MM.1S (cell line): ENCODE measurements around the gene SECTM1.

Source experiments
- DNase-seq: peaks from one replicate; pipeline ENCODE4 v3.0.0-alpha.2; 2015
- H2AFZ ChIP-seq: fragments of 300-600 bp; sonication (generic); 2 replicates; pipeline ENCODE4 v1.6.0; 2016; ENCODE audit warnings: antibody characterized with exemption, low read length
- H3F3A ChIP-seq: fragments of 300-600 bp; sonication (generic); 2 replicates; pipeline ENCODE4 v1.6.1; 2016; ENCODE audit warnings: mild to moderate bottlenecking, antibody characterized with exemption, low read length, moderate library complexity, mixed read lengths; ENCODE audit not compliant: insufficient read depth
- H3K27ac ChIP-seq: fragments of 300-600 bp; sonication (generic); 2 replicates; pipeline ENCODE4 v1.5.1; 2016; ENCODE audit warnings: mild to moderate bottlenecking, low read length
- H3K27me3 ChIP-seq: fragments of 300-600 bp; sonication (generic); replicated peaks from 2 replicates; pipeline ENCODE4 v1.6.0; 2016; ENCODE audit warnings: low read length; ENCODE audit not compliant: insufficient read depth
- H3K36me3 ChIP-seq: fragments of 300-600 bp; sonication (generic); replicated peaks from 2 replicates; pipeline ENCODE4 v1.6.1; 2016; ENCODE audit warnings: mild to moderate bottlenecking, low read length, mixed read lengths; ENCODE audit not compliant: insufficient read depth
- H3K4me1 ChIP-seq: fragments of 300-600 bp; sonication (generic); 2 replicates; pipeline ENCODE4 v1.6.1; 2016; ENCODE audit warnings: low read length, mixed read lengths
- H3K4me2 ChIP-seq: fragments of 300-600 bp; sonication (generic); 2 replicates; pipeline ENCODE4 v1.6.0; 2016; ENCODE audit warnings: low read depth, low read length
- H3K4me3 ChIP-seq: fragments of 300-600 bp; sonication (generic); 2 replicates; pipeline ENCODE4 v1.5.1; 2016; ENCODE audit warnings: low read length, mixed read lengths
- H3K79me2 ChIP-seq: fragments of 300-600 bp; sonication (generic); 2 replicates; pipeline ENCODE4 v1.6.1; 2016; ENCODE audit warnings: mixed run types, low read length, mixed read lengths
- H3K9ac ChIP-seq: fragments of 300-600 bp; sonication (generic); 2 replicates; pipeline ENCODE4 v1.6.1; 2016; ENCODE audit warnings: low read length, mixed read lengths
- H3K9me2 ChIP-seq: fragments of 300-600 bp; sonication (generic); replicated peaks from 2 replicates; pipeline ENCODE4 v1.6.1; 2016; ENCODE audit warnings: mild to moderate bottlenecking, low read length, mixed read lengths; ENCODE audit not compliant: insufficient read depth
- H3K9me3 ChIP-seq: fragments of 300-600 bp; sonication (generic); replicated peaks from 2 replicates; pipeline ENCODE4 v1.6.1; 2016; ENCODE audit warnings: mild to moderate bottlenecking, low read length, mixed read lengths; ENCODE audit not compliant: insufficient read depth
- H4K20me1 ChIP-seq: fragments of 300-600 bp; sonication (generic); 2 replicates; pipeline ENCODE4 v1.6.1; 2016; ENCODE audit warnings: mild to moderate bottlenecking, low read length, moderate library complexity, mixed read lengths; ENCODE audit not compliant: insufficient read depth
- CTCF ChIP-seq: fragments of 300-600 bp; sonication (generic); IDR thresholded peaks from 2 replicates; pipeline ENCODE4 v1.5.1; 2016; ENCODE audit warnings: antibody characterized with exemption, low read length, mixed read lengths
- EZH2 ChIP-seq: fragments of 300-600 bp; sonication (generic); optimal IDR thresholded peaks from 2 replicates; pipeline ENCODE3; 2017; ENCODE audit warnings: low read depth, mild to moderate bottlenecking, antibody characterized with exemption, low read length, mixed read lengths
- EZH2phosphoT487 ChIP-seq: fragments of 300-600 bp; sonication (generic); IDR thresholded peaks from 2 replicates; pipeline ENCODE4 v1.6.1; 2018; ENCODE audit warnings: antibody characterized with exemption, low read length

SECTM1 gene

GRCh38 chr17:82295472-82295814, 38.1 kb downstream of the SECTM1 start:
- Histone ChIP-seq H3K9me2 (no peaks in the 10 kb centered on the region), H3K79me2 (no peaks in the 10 kb centered on the region), H3K36me3 (no peaks in the 10 kb centered on the region), H4K20me1 (no peaks in the 10 kb centered on the region), H3K4me2 (no peak overlapping the region), H3K9me3 (no peaks in the 10 kb centered on the region), H3F3A (peaks cover 49% of the 10 kb centered on the region), H3K27ac (no peak overlapping the region), H3K27me3 (no peaks in the 10 kb centered on the region), H3K9ac (no peak overlapping the region), H3K4me3 (no peak overlapping the region), H2AFZ (no peak overlapping the region), H3K4me1 (peaks cover 17% of the 10 kb centered on the region)
- TF ChIP-seq CTCF (no peak), EZH2 (no peak), EZH2phosphoT487 (no peak)
- DNase-seq: no peak

- Histone ChIP-seq H3K36me3 (no peaks in the 10 kb centered on the region), H3K9me3 (no peaks in the 10 kb centered on the region), H3K4me1 (peaks cover 17% of the 10 kb centered on the region), H3F3A (peaks cover 47% of the 10 kb centered on the region), H3K27ac (no peak overlapping the region), H3K4me3 (no peak overlapping the region), H3K27me3 (no peaks in the 10 kb centered on the region), H3K4me2 (no peak overlapping the region), H3K9me2 (no peaks in the 10 kb centered on the region), H2AFZ (no peak overlapping the region), H3K9ac (no peak overlapping the region), H4K20me1 (no peaks in the 10 kb centered on the region), H3K79me2 (no peaks in the 10 kb centered on the region)
- no peak for TF ChIP-seq EZH2phosphoT487
- TF ChIP-seq EZH2: no peak
- TF ChIP-seq CTCF: no peak
- DNase-seq: no peak
Measured at GRCh38 chr17:82294064-82294773, 39.3 kb downstream of the SECTM1 start.

GRCh38 chr17:82292251-82293154, 41.1 kb downstream of the SECTM1 start:
- H3K4me2 ChIP-seq: peak overlapping the region; percentile 90
- H3F3A ChIP-seq: peaks cover 30% of the 10 kb centered on the region
- H3K36me3 ChIP-seq: no peaks in the 10 kb centered on the region
- DNase-seq: peak; percentile 99
- TF ChIP-seq EZH2: no peak
- no peak for TF ChIP-seq CTCF
- TF ChIP-seq EZH2phosphoT487: no peak
- H3K4me1 ChIP-seq: peaks cover 6% of the 10 kb centered on the region
- H3K9me2 ChIP-seq: no peaks in the 10 kb centered on the region
- H3K27me3 ChIP-seq: no peaks in the 10 kb centered on the region
- H2AFZ ChIP-seq: peak overlapping the region; percentile 72
- H3K9ac ChIP-seq: peak overlapping the region; percentile 96
- no peaks in the 10 kb centered on the region for H3K79me2 ChIP-seq
- no peaks in the 10 kb centered on the region for H3K9me3 ChIP-seq
- no peaks in the 10 kb centered on the region for H4K20me1 ChIP-seq
- H3K27ac ChIP-seq: peak overlapping the region; percentile 89; the same call in 1 of the 2 replicates
- peak overlapping the region; percentile 82 for H3K4me3 ChIP-seq
